ENCODE results near the gene CASP2.

DNA sequence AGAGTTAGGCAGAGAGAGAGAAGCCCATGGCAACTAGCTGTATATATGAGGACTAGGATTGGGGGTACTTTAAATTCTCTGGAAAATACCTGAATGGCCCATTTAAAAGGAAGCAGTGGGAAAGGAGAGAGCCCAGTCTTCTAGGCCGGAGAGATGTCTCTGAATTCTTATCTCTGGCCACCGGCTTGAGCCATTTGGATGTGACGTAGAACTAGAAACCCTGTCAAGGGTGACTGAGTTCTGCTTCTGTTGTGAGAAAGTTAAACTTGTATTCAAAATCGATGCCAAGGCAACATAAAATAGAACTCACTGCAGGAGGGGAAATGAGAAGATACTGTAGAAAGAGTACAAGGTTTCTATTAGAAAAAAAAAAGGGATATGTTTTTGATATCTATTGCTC is 31.2 kb upstream of the CASP2 start:
- TF ChIP-seq, protein P1, sequence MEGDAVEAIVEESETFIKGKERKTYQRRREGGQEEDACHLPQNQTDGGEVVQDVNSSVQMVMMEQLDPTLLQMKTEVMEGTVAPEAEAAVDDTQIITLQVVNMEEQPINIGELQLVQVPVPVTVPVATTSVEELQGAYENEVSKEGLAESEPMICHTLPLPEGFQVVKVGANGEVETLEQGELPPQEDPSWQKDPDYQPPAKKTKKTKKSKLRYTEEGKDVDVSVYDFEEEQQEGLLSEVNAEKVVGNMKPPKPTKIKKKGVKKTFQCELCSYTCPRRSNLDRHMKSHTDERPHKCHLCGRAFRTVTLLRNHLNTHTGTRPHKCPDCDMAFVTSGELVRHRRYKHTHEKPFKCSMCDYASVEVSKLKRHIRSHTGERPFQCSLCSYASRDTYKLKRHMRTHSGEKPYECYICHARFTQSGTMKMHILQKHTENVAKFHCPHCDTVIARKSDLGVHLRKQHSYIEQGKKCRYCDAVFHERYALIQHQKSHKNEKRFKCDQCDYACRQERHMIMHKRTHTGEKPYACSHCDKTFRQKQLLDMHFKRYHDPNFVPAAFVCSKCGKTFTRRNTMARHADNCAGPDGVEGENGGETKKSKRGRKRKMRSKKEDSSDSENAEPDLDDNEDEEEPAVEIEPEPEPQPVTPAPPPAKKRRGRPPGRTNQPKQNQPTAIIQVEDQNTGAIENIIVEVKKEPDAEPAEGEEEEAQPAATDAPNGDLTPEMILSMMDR (conservative IDR thresholded peaks at IDR 0.05 in 1 of 2, IDR thresholded peaks at IDR 0.05 in 1 of 2; ENCODE audit: low read depth in 1 of 2, low read length in 2 of 2) = no peak
- no peak for TF ChIP-seq EZH2 (IDR thresholded peaks at IDR 0.05; ENCODE audit: low read length, missing control alignments)

All from fibroblast of lung (primary cell).